GM23248 (cell line): ENCODE results near the gene PDE4B.

Experiments used
- EZH2 ChIP-seq: fragments of 200-600 bp; sonication (generic); IDR thresholded peaks from 2 replicates; pipeline ENCODE4 v1.6.1; 2018; ENCODE audit warnings: antibody characterized with exemption, mild to moderate bottlenecking; ENCODE audit not compliant: insufficient read depth, poor library complexity, severe bottlenecking
- EZH2phosphoT487 ChIP-seq: fragments of 200-600 bp; sonication (generic); IDR thresholded peaks from 2 replicates; pipeline ENCODE4 v1.6.1; 2018; ENCODE audit warnings: antibody characterized with exemption, moderate library complexity, mild to moderate bottlenecking, low read depth; ENCODE audit not compliant: insufficient read depth

DNA sequence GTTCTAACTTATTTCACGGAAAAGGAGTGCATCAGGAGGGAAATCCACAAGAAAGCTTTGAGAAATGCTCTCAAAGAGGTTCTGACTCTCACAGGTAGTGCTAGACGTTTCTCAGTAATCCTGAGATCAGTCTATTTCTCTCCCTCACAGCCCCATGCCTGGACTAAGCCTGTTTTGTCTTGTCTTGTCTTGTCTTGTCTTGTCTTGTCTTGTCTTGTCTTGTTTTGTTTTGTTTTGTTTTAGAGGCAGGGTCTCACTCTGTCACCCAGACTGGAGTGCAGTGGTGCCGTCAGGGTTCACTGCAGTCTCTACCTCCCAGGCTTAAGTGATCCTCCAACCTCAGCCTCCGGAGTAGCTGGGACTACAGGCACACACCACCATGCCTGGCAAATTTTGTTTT, 608.0 kb downstream of the PDE4B start:
- no peak for TF ChIP-seq EZH2phosphoT487
- TF ChIP-seq EZH2, result no peak
